Neural progenitor cell (in vitro differentiated cells): Measurements from ENCODE around the gene WSCD1.

Experiments
- EZH2phosphoT487 ChIP-seq: fragments of 200-600 bp; sonication (generic); IDR thresholded peaks from 2 replicates; pipeline ENCODE4 v1.6.1; 2017; ENCODE audit warnings: antibody characterized with exemption
- TF ChIP-seq, protein P1 (sequence below): fragments of 200-600 bp; sonication (generic); IDR thresholded peaks from 2 replicates; pipeline ENCODE4 v1.5.1; 2017; ENCODE audit warnings: antibody characterized with exemption, mild to moderate bottlenecking

GRCh38 chr17:6109536-6109935 lies 39.4 kb downstream of the WSCD1 start:
- TF ChIP-seq, protein P1, sequence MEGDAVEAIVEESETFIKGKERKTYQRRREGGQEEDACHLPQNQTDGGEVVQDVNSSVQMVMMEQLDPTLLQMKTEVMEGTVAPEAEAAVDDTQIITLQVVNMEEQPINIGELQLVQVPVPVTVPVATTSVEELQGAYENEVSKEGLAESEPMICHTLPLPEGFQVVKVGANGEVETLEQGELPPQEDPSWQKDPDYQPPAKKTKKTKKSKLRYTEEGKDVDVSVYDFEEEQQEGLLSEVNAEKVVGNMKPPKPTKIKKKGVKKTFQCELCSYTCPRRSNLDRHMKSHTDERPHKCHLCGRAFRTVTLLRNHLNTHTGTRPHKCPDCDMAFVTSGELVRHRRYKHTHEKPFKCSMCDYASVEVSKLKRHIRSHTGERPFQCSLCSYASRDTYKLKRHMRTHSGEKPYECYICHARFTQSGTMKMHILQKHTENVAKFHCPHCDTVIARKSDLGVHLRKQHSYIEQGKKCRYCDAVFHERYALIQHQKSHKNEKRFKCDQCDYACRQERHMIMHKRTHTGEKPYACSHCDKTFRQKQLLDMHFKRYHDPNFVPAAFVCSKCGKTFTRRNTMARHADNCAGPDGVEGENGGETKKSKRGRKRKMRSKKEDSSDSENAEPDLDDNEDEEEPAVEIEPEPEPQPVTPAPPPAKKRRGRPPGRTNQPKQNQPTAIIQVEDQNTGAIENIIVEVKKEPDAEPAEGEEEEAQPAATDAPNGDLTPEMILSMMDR, result no peak
- TF ChIP-seq EZH2phosphoT487, result no peak
